Erythroblast (primary cell): ENCODE data around the gene PTPRM.

ENCODE experiments used
- GATA1 ChIP-seq: IDR thresholded peaks from 2 replicates; pipeline ENCODE4 v1.6.1; 2011; ENCODE audit warnings: low read depth, mild to moderate bottlenecking, control low read depth, low read length, moderate library complexity
- POLR2A ChIP-seq: IDR thresholded peaks from 2 replicates; pipeline ENCODE4 v1.6.1; 2011; ENCODE audit warnings: mild to moderate bottlenecking, low read length

DNA sequence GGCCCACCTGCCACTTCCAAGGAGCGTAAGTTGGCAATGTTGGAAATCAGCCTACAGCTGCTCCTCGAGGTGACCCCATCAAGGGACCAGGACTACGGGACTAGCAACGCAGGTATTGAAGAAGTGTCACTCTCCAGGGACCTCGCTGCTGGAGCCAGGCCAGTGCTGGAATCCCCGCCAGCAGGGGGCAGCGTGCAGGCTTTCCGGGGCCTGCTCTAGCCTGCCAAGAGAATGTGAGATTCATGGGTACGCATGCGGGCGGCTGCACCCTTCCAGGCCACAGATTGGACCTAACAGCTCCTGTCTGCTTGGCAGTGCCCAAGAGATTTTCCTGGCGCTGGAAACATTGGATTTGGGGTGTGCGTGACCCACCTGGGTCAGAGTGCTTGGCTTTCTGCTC lies 859.3 kb downstream of the PTPRM start:
- TF ChIP-seq POLR2A (no peak), GATA1 (no peak)
